ENCODE measurements around the gene IRF2BP1.

IRF2BP1 gene

DNA sequence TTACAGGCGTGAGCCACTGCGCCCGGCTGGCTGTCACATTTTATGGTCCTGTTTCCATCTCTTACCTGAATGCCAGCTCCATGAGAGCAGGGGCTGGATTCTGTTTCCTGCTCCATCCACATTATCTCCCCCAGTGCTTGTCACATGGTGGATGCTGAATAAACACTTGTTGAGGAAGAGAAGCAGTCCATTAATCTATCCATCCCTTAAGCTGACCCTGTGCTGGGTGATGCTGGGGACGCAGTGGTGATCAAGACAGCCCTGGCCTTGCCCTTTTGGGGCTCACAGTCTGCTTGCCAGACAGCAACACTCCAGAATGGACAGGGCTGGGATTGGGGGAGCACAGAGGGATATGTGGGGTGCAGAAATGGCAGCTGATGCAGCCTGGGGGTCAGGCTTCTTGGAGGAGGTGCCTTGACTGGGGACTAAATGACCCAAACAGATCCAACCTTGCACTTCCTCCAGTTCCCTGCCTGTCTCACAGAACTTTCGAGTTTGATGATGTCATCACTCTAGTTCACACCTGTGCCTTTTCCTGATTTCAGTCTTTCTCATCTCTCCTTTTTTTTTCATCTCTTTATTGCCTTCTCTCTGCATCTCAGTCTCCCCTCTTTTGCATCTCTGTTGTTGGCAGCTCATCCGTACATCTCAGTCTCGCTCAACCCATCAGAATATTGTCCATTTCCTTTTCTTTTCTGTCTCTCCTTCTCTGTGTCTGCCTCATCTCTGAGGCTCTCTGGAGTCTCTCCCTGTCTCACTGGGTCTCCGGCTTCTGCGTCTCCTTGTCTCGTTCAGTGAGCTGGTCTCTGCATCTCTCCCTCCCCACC, 4.6 kb downstream of the IRF2BP1 start:
- TF ChIP-seq, protein P1, sequence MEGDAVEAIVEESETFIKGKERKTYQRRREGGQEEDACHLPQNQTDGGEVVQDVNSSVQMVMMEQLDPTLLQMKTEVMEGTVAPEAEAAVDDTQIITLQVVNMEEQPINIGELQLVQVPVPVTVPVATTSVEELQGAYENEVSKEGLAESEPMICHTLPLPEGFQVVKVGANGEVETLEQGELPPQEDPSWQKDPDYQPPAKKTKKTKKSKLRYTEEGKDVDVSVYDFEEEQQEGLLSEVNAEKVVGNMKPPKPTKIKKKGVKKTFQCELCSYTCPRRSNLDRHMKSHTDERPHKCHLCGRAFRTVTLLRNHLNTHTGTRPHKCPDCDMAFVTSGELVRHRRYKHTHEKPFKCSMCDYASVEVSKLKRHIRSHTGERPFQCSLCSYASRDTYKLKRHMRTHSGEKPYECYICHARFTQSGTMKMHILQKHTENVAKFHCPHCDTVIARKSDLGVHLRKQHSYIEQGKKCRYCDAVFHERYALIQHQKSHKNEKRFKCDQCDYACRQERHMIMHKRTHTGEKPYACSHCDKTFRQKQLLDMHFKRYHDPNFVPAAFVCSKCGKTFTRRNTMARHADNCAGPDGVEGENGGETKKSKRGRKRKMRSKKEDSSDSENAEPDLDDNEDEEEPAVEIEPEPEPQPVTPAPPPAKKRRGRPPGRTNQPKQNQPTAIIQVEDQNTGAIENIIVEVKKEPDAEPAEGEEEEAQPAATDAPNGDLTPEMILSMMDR (IDR thresholded peaks at IDR 0.05; ENCODE audit: low read depth, low read length, missing control alignments): no peak
- H3K4me3 ChIP-seq (ENCODE audit: low read depth, low read length): no peak overlapping the region
- DNase-seq (ENCODE audit: low read depth): no peak

DNA sequence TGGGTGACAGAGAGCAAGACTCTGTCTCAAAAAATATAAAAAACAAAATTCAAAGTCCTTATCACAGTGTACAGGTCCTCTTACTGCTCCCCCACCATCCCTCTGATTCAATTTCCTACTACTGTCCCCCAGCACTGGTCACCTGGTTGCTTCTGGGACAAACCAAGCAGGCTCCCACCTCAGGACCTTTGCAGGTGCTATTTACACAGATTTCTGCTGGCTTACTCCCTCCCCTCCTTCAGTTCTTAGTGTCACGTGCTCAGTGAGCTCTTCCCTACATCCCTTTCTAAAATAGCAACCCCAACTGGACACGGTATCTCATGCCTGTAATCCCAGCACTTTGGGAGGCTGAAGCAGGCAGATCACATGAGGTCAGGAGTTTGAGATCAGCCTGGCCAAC, 6.0 kb downstream of the IRF2BP1 start:
- TF ChIP-seq, protein P1 (IDR thresholded peaks at IDR 0.05; ENCODE audit: low read depth, low read length, missing control alignments): no peak
- H3K4me3 ChIP-seq (ENCODE audit: low read depth, low read length): no peak overlapping the region
- no peak for DNase-seq (ENCODE audit: low read depth)

DNA sequence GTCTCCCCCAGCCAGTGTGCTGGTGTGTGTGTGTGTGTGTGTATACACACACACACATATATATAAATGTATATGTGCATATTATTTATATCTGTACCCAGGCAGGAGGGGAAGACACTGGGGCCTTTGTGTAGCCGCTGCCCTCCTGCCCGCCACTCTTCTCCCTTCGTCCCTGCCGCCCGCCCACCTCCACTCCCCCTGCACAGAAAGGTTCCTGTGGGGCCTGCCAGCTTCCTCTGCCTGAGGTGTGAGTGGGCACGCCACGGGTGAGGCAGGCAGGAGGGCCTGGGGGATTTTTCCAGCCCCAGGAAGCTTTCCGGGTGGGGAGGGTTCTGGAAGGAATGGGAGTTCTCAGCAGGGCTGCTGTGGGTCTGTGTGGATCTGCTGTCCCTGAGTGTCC, 6.9 kb downstream of the IRF2BP1 start:
- no peak overlapping the region for H3K4me3 ChIP-seq (ENCODE audit: low read depth, low read length)
- TF ChIP-seq, protein P1 (IDR thresholded peaks at IDR 0.05; ENCODE audit: low read depth, low read length, missing control alignments): no peak
- no peak for DNase-seq (ENCODE audit: low read depth)

DNA sequence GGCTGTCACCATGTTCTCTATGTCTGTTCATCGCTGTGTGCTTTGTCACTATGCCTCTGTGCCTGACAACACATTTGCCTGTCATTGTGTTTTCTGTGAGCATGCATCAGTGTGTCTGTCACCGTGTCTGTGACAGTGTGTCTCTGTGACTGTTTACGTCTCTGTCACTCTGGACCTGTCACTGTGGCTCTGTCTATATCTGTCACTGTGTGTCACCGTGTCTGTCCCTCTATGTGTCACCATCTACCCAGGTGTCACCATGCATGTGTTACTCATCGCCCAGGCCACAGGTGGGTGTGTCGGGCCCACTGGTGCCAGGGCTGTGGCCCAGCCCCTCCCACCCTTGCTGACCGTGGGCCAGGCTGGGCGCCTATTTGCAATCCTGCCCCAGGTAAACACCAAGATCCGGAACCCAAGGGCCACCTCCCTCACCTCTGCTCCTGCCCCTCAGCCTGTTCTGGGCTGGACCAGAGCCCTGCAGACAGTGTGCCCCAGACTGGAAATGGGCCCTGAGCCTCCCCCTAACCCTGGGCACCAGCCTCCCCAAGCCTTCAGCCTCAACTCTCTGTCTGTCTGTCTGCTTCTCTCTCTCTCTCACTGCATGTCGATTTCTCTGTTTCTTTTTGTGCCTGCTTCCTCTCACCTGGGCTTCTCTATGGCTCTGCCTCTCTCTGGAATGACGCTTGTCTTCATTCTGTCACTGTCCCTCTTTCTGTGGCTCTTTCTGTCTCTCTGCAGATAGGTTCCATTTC, 7.7 kb downstream of the IRF2BP1 start:
- no peak overlapping the region for H3K4me3 ChIP-seq (ENCODE audit: low read depth, low read length)
- TF ChIP-seq, protein P1 (IDR thresholded peaks at IDR 0.05; ENCODE audit: low read depth, low read length, missing control alignments): no peak
- no peak for DNase-seq (ENCODE audit: low read depth)

DNA sequence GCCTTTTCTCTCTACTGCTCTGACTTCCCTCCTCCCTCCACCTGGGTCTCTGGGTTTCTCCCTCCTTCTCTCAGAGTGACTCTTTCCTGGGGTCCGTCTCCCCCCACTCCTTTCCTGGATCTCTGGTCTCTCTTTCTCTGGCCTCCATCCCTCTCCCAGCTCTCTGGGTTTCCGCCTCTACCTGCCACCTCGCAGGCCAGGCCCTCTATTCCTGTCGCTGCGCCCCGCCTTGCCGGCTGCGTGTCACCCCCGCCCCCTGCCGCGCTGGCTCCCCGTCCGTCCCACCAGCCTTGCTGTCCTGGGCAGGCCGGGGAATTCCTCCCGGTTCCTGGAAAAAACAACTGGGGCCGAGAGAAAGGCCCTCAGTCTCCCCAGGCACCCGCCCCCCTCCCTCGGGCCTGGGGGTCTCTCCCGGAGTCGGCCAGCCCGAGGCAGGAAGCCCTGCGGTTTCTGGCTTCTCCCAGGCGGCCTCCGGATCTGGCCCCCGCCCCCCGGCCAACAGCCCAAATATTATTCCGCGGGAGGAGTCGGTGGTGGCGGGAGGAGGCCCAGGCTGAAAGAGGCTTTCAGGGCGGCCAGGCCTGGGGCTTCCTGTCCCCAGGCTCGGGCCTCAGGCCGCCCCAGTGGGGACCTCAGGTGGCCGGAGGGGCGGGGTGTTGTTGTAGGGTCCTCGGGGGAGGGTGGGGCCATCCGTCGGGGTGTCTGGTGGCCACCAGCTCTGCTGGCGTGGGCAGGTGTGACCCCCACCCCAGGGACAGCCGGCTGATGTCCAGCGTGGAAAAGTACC, 9.3 kb downstream of the IRF2BP1 start:
- DNase-seq (ENCODE audit: low read depth): no peak
- TF ChIP-seq, protein P1 (IDR thresholded peaks at IDR 0.05; ENCODE audit: low read depth, low read length, missing control alignments): no peak
- H3K4me3 ChIP-seq (ENCODE audit: low read depth, low read length): no peak overlapping the region

DNA sequence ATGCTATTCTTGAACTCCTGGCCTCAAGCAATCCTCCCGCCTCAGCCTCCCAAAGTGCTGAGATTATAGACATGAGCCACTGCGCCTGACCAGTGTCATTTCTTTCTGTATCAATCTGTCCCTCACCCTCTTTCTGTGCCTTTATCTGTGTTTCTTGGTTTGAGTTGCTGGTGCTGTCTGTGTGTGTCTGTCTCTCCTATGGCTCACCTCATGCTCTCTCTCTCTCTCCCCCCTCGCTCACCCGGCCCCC, 9.9 kb downstream of the IRF2BP1 start:
- H3K4me3 ChIP-seq (ENCODE audit: low read depth, low read length): no peak overlapping the region
- TF ChIP-seq, protein P1 (IDR thresholded peaks at IDR 0.05; ENCODE audit: low read depth, low read length, missing control alignments): no peak
- no peak for DNase-seq (ENCODE audit: low read depth)
